HepG2 (cell line): ENCODE measurements around the gene APH1B. TPM values are rescaled to one million over a fixed set of nuclear protein-coding genes. Genes with fewer than 3 reads are reported as not detected.

ENCODE experiments used
- ATAC-seq: fragments of 200-7000 bp; cut with Tn5 transposase; 3 replicates; pipeline ENCODE4 v1.9.1; 2020; ENCODE audit warnings: mild to moderate bottlenecking, moderate library complexity
- BruUV-seq: library from RNA; stranded (reverse); fragments of 400-500 nt; replicated peaks from 2 replicates; lab custom pipeline; 2021; lab: Mats Ljungman, UMichigan
- CTCF ChIA-PET: fragments of 300-600 bp; formaldehyde crosslinking; extraction: SDS; loops from one replicate; lab custom pipeline; 2021; ENCODE audit warnings: low total read pairs, inconsistent platforms, low intra/inter-chr PET ratio; lab: Yijun Ruan, JAX
- POLR2A ChIA-PET: fragments of 350-600 bp; sonication (Branson Sonifier 250); formaldehyde crosslinking; loops from one replicate; lab custom pipeline; 2020; ENCODE audit warnings: antibody characterized with exemption, inconsistent platforms; lab: Yijun Ruan, JAX
- DNase-seq: peaks from one replicate; pipeline ENCODE4 v3.0.0-alpha.2; 2015; ENCODE audit warnings: low spot score
- FAIRE-seq: peaks from 3 replicates; lab custom pipeline; 2011; peaks lifted over from hg19 to GRCh38; lab: Jason Lieb, UNC
- H2AFZ ChIP-seq: one replicate; pipeline ENCODE4 v1.6.1; 2011; ENCODE audit warnings: low read length, inconsistent platforms
- H3K27ac ChIP-seq: fragments of 300-600 bp; 3 replicates; pipeline ENCODE4 v1.8.0; 2011; ENCODE audit warnings: mixed run types, mild to moderate bottlenecking, mixed read lengths, low read length, inconsistent platforms; ENCODE audit not compliant: insufficient read depth; ENCODE audit errors: extremely low read length
- H3K27me3 ChIP-seq, 2 experiments: fragments of 200-600 bp in 1 of 2; 2 replicates in 1 of 2; 3 replicates in 1 of 2; pipeline versions ENCODE4 v1.6.0 to v1.8.0; 2011; ENCODE audit warnings: low read length in 2 of 2, mild to moderate bottlenecking in 2 of 2, moderate library complexity in 2 of 2, inconsistent platforms in 1 of 2; ENCODE audit not compliant: insufficient read depth in 2 of 2, control insufficient read depth in 1 of 2
- H3K36me3 ChIP-seq, 2 experiments: fragments of 200-600 bp in 1 of 2; replicated peaks in 1 of 2; 2 replicates in 1 of 2; 3 replicates in 1 of 2; pipeline versions ENCODE4 v1.5.1 to v1.8.0; 2011; ENCODE audit warnings: low read length in 2 of 2, inconsistent platforms in 1 of 2; ENCODE audit not compliant: insufficient read depth in 2 of 2, control insufficient read depth in 1 of 2
- H3K4me1 ChIP-seq: 2 replicates; pipeline ENCODE4 v1.5.1; 2012; ENCODE audit warnings: low read length, inconsistent platforms; ENCODE audit not compliant: insufficient read depth
- H3K4me2 ChIP-seq: 2 replicates; pipeline ENCODE4 v1.6.0; 2011; ENCODE audit warnings: low read depth, low read length, inconsistent platforms
- H3K4me3 ChIP-seq, 3 experiments: fragments of 200-600 bp in 1 of 3; sonication (generic), shearing (Covaris generic) in 1 of 3; replicated peaks in 1 of 3; 2 replicates each; pipeline ENCODE4 v1.5.1; 2011 to 2016; ENCODE audit warnings: low read length in 3 of 3, inconsistent platforms in 2 of 3, low read depth in 2 of 3, mild to moderate bottlenecking in 2 of 3, control low read depth in 1 of 3, mixed read lengths in 1 of 3; ENCODE audit not compliant: insufficient read depth in 1 of 3
- H3K79me2 ChIP-seq: one replicate; pipeline ENCODE4 v1.6.1; 2011; ENCODE audit warnings: low read length, inconsistent platforms; ENCODE audit not compliant: insufficient read depth
- H3K9ac ChIP-seq: 2 replicates; pipeline ENCODE4 v1.6.0; 2011; ENCODE audit warnings: mild to moderate bottlenecking, low read depth, low read length, inconsistent platforms; ENCODE audit not compliant: insufficient read depth
- H3K9me3 ChIP-seq: 2 replicates; pipeline ENCODE4 v1.5.1; 2012; ENCODE audit warnings: mild to moderate bottlenecking, low read length
- H4K20me1 ChIP-seq: 2 replicates; pipeline ENCODE4 v1.6.0; 2011; ENCODE audit warnings: inconsistent platforms, mild to moderate bottlenecking, low read length, moderate library complexity; ENCODE audit not compliant: insufficient read depth
- AKNA ChIP-seq: sonication (generic); formaldehyde crosslinking; IDR thresholded peaks from 2 replicates; pipeline ENCODE4 v1.4.0; 2020; ENCODE audit warnings: missing genetic modification reagents, borderline replicate concordance
- CTCF ChIP-seq: sonication (generic); formaldehyde crosslinking; IDR thresholded peaks from 2 replicates; pipeline ENCODE4 v1.5.0; 2020; ENCODE audit warnings: mild to moderate bottlenecking, missing genetic modification reagents, moderate library complexity
- KDM6A ChIP-seq: IDR thresholded peaks from 2 replicates; pipeline ENCODE4 v1.6.1; 2016; ENCODE audit warnings: low read depth
- MYNN ChIP-seq: sonication (generic); formaldehyde crosslinking; IDR thresholded peaks from 2 replicates; pipeline ENCODE4 v1.4.0; 2020; ENCODE audit warnings: mild to moderate bottlenecking, low read depth, missing genetic modification reagents
- SRF ChIP-seq: IDR thresholded peaks from 2 replicates; pipeline ENCODE4 v1.6.1; 2011; ENCODE audit warnings: mild to moderate bottlenecking, low read depth, low read length, moderate library complexity
- XRCC5 ChIP-seq: fragments of 200-400 bp; formaldehyde crosslinking; optimal IDR thresholded peaks from 2 replicates; pipeline ENCODE3; 2017; ENCODE audit warnings: mild to moderate bottlenecking, low read length
- ZKSCAN8 ChIP-seq: IDR thresholded peaks from 2 replicates; pipeline ENCODE4 v1.6.1; 2016; ENCODE audit warnings: borderline replicate concordance, missing genetic modification reagents, missing compliant biosample characterization
- ZNF337 ChIP-seq: sonication (generic); formaldehyde crosslinking; IDR thresholded peaks from 2 replicates; pipeline ENCODE4 v1.5.1; 2020; ENCODE audit warnings: missing genetic modification reagents, low read depth, mild to moderate bottlenecking, borderline replicate concordance
- ZNF720 ChIP-seq: sonication (generic); formaldehyde crosslinking; IDR thresholded peaks from 2 replicates; pipeline ENCODE4 v1.4.0; 2020; ENCODE audit warnings: missing genetic modification reagents
- WGBS: methylation state at CpG from one replicate; pipeline ENCODE4 v1.1.6; 2017; ENCODE audit warnings: low lambda C conversion rate; 5-methylcytosine and 5-hydroxymethylcytosine counted together
- in situ Hi-C: cut with HindIII; loops from 2 replicates; pipeline ENCODE4 v1.10.0; 2017; ENCODE audit warnings: low pct_unique_long_range_greater_than_20kb; ENCODE audit not compliant: extremely low pct_ligation_motif_present
- intact Hi-C: fragments of 100-400 bp; cut with micrococcal nuclease; formaldehyde crosslinking; loops from one replicate; pipeline ENCODE4 v1.10.0; 2022; ENCODE audit not compliant: unreplicated experiment
- polyA plus RNA-seq, 8 experiments: library from polyadenylated mRNA; depleted of rRNA in 3 of 8; stranded (reverse) in 7 of 8; unstranded in 1 of 8; fragments of >200 nt; fragmentation: Illumina TruSeq in 4 of 8; extraction: Trizol in 4 of 8; gene quantifications; 2 replicates each; pipeline versions ENCODE4 v1.2.1 to v1.2.3, GENCODE V29; 2011 to 2016; ENCODE audit warnings: low read depth in 4 of 8, missing spikeins in 1 of 8, mixed read lengths in 1 of 8; ENCODE audit not compliant: insufficient read depth in 1 of 8
- total RNA-seq, 5 experiments: library from RNA; depleted of rRNA; stranded (reverse); fragments of >200 nt; fragmentation: Illumina TruSeq; extraction: Trizol; gene quantifications; 2 replicates each; pipeline ENCODE4 v1.2.3, GENCODE V29; 2016; ENCODE audit warnings: low read depth in 1 of 5

The APH1B gene
- total and polyA plus RNA-seq, 2 of the 13 experiments (the other 11 are each of a cell fraction or from before 2014, with no cell fraction given) = 0.45 to 1.00 TPM

- TF ChIP-seq SRF (no peak), ZNF337 (CRISPR knock-in tag) (no peak), KDM6A (CRISPR knock-in tag) (no peak)
- TF ChIP-seq, all 625 proteins: peak for 0
Observed at GRCh38 chr15:63231706-63232105, 45.7 kb upstream of the APH1B start (continued).

GRCh38 chr15:63232405-63232804 is 45.0 kb upstream of the APH1B start:
- H2AFZ ChIP-seq = no peak overlapping the region
- WGBS = 93% methylated on average over 4 of the region's 4 CpGs
- TF ChIP-seq ZKSCAN8 (no peak), ZNF720 (CRISPR knock-in tag) (no peak), CTCF (CRISPR knock-in tag) (no peak), MYNN (CRISPR knock-in tag) (no peak), AKNA (CRISPR knock-in tag) (no peak), XRCC5 (no peak)
- ATAC-seq (no peak), FAIRE-seq (no peak), DNase-seq (no peak)
- no peaks in the 10 kb centered on the region for H4K20me1 ChIP-seq
- ChIA-PET CTCF (no interaction called here), POLR2A (interaction anchor here (0.6 to 1.0 kb wide), 3 partner anchors 43 to 1864 kb away, joined by 3 to 4 read pairs (median 3); partner anchors contain the start of genes RAB8B and RPS27L)
- H3K9me3 ChIP-seq = no peaks in the 10 kb centered on the region
- in situ Hi-C loops (no loop called here), intact Hi-C loops (no loop called here)
- H3K27me3 ChIP-seq = no peaks in the 10 kb centered on the region
- H3K79me2 ChIP-seq = no peaks in the 10 kb centered on the region
- no peaks in the 10 kb centered on the region for H3K36me3 ChIP-seq
- H3K4me1 ChIP-seq = peaks cover 29% of the 10 kb centered on the region
- no TSS peak for BruUV-seq
- H3K9ac ChIP-seq = no peak overlapping the region
- no peak overlapping the region for H3K4me3 ChIP-seq
- no peak overlapping the region for H3K27ac ChIP-seq
- no peak overlapping the region for H3K4me2 ChIP-seq
